SKM-1 (cell line): ENCODE measurements around the gene CYSTM1.
A peak's percentile ranks its signal among the peaks of the same experiment; 100 is the strongest.

Experiments used
- DNase-seq: peaks from one replicate; lab custom pipeline; 2025; ENCODE audit not compliant: unreplicated experiment; lab: John Stamatoyannopoulos, UW

CYSTM1 gene

DNA sequence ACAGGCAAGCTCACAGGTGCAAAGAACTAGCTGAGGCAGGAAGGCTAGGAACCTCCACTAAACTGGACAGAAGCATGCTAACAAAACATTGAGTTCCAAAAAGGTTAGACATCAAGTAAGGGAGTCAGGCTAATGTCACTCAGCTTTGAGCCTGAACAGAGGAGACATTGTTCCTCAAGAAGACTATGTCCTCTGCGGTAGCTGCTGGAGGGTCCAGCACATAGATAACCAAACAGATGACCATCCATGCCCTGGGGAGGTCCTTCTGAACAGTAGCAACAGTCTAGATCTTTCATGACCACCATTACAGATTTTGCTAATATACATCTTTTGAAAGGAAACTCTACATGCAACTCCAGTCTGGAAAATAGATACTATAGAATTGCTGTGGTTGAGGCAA, 57.7 kb downstream of the CYSTM1 start:
- no peak for DNase-seq

- no peak for DNase-seq
Observed at GRCh38 chr5:140234377-140234989, 59.5 kb downstream of the CYSTM1 start.

- DNase-seq, result peak; percentile 42
Observed at GRCh38 chr5:140235791-140236551, 61.0 kb downstream of the CYSTM1 start.

DNA sequence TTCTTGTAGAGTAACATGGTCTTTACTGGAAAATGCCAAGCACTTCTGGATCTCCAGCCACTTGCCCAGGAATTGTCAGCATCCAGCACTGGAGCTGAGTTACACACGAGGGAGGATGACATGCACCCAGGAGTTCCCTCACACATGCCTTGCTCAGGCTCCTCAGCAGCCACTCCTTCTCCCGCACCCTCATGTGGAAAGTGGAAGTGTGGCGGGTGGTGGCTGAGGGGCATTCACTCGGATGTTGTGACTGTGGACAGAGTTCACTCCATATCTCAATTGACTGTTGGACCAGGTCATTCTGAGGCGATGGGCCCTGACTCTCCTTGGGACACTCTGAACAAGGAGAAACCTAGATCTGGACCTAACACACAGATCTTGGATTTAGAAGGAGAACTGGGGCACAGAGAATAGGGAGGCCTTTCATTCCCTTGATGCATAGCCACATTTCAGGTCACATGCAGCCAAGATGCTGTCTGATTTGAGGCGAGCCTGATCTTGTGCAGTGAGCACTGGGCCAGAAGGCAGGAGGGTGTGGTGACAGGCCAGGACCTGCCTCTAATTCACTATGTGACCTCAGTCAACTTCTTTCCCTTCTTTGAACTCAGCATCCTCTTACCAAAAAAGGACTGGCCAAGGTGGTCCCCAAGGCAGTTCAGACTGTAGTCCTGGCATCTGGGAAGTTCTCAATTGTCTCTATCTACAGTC, 62.1 kb downstream of the CYSTM1 start:
- DNase-seq, result no peak

DNA sequence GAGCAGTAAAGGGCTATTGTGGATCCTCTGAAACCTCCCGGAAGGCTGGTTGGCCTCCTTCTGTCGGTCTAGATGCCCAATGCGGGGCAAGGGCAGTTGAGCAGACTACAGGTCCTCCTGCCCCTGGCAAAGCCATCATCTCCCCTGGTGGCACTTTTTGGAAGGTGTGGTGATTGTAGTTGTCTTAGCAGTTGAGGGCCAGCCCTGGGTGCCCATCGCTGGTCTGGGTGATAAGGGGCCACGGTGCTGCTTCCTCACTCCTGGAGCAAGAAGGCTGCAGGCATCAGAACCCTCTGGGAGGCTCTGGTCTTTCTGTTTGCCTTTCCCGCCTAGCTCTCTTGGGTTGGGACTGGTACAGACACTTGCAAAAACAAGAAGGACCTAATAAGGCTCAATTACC, 63.8 kb downstream of the CYSTM1 start:
- no peak for DNase-seq

- DNase-seq, result no peak
Observed at GRCh38 chr5:140239461-140239860, 64.5 kb downstream of the CYSTM1 start.

- DNase-seq, result peak; percentile 35
Observed at GRCh38 chr5:140239939-140240700, 65.1 kb downstream of the CYSTM1 start.

GRCh38 chr5:140240987-140241706, 66.2 kb downstream of the CYSTM1 start:
- DNase-seq, result no peak

GRCh38 chr5:140242099-140242498, 67.1 kb downstream of the CYSTM1 start:
- DNase-seq, result no peak

- DNase-seq, result no peak
Observed at GRCh38 chr5:140242890-140243585, 68.0 kb downstream of the CYSTM1 start.

- no peak for DNase-seq
Observed at GRCh38 chr5:140243706-140244250, 68.8 kb downstream of the CYSTM1 start.

DNA sequence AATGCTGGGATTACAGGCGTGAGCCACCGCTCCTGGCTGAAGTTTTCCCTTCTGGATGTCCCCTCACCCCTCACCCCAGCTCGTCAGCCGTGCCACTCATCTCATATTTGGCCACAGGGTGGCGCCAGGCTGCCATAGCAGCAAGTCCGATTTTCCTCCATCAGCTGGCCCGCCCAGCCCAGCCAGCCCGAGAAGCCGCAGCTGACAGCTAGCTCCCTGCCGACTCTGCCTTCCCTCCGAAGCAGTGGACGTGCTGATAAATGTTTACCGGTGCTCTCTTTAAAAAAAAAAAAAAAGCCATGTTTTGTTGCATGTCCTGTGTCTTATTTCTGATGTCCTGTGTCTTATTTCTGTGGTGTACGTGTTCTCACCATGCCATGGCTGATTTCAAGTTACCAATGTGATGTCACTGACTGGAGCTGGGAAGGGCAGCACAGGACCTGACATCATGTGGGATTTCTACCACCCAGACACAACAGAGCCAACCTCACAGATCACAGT, 69.6 kb downstream of the CYSTM1 start:
- peak; percentile 66 for DNase-seq

- peak; percentile 29 for DNase-seq
Observed at GRCh38 chr5:140245341-140245740, 70.4 kb downstream of the CYSTM1 start.

- no peak for DNase-seq
Observed at GRCh38 chr5:140245926-140246325, 70.9 kb downstream of the CYSTM1 start.

DNA sequence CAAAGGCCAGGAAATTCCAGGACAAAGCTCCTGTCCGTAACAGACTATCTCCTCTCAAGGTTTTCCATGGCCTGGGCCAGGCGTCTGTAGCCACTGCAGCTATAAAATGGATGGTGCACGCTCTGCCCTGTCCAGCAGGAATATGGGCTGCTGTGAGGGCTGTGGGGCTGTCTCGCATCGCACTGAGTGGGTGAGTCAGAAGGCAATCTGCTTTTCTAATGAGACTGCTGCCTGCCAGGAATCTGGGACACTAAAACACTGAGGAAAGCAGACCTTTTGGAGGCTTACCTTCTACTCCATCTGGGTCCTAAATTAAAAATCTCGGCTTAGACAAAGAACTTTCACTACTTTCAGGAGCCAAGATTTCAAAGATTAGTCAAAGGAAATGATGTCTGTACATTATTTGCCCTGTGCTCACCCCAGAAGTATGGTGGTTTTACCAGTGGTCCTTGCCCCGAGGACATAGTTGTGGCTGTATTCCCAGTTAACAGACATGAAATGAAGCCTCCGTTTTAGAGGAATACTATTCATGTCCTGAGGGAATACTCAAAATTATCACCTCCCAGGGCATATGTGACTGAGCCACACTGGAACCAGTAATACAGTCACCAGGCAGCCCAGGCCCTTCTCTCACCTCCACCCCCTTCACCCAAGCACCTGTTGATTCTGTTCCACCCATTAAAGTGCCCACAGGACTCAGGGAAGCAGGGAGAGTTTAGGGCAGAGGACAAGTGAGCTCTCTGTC, 71.6 kb downstream of the CYSTM1 start:
- DNase-seq, result no peak

GRCh38 chr5:140248414-140248813, 73.4 kb downstream of the CYSTM1 start:
- DNase-seq, result no peak

DNA sequence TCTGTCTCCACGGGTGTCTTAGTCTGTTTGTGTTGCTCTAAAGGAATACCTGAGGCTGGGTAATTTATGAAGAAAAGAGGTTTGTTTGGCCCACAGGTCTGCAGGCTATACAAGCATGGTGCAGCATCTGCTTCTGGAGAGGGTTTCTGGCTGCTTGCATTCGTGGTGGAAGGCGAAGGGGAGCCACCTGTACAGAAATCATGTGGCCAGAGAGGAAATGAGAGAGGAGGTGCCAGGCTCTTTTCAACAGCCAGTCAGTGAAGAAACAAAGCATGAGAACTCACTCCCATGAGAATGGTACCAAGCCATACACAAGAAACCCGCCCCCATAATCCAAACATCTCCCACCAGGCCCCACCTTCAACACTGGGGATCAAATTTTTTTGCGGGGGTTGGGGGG, 74.5 kb downstream of the CYSTM1 start:
- no peak for DNase-seq

- DNase-seq, result no peak
Observed at GRCh38 chr5:140250386-140250785, 75.4 kb downstream of the CYSTM1 start.

DNA sequence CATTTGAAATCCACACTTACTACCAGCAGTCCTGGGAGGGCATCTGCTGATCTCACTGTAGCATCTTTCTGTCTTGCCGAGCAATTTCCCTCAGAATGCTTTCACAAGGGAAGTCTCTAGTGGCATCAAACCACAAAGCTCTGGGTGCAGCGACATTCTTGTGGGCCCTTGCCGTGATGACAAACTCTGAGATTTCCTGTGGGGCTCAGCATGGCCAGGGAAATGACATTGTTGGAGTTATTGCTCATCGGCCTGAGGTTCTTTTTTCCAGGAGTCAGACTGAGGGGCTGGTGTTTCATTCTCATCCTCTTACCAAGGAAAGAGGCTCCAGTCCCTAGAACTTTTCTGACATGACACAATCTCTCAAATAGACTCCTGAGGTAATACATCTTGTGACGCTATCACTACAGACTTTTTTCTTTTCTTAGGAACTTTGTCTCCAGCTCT, 76.6 kb downstream of the CYSTM1 start:
- peak; percentile 60 for DNase-seq
